ENCODE data around the gene UST.

Gene UST

DNA sequence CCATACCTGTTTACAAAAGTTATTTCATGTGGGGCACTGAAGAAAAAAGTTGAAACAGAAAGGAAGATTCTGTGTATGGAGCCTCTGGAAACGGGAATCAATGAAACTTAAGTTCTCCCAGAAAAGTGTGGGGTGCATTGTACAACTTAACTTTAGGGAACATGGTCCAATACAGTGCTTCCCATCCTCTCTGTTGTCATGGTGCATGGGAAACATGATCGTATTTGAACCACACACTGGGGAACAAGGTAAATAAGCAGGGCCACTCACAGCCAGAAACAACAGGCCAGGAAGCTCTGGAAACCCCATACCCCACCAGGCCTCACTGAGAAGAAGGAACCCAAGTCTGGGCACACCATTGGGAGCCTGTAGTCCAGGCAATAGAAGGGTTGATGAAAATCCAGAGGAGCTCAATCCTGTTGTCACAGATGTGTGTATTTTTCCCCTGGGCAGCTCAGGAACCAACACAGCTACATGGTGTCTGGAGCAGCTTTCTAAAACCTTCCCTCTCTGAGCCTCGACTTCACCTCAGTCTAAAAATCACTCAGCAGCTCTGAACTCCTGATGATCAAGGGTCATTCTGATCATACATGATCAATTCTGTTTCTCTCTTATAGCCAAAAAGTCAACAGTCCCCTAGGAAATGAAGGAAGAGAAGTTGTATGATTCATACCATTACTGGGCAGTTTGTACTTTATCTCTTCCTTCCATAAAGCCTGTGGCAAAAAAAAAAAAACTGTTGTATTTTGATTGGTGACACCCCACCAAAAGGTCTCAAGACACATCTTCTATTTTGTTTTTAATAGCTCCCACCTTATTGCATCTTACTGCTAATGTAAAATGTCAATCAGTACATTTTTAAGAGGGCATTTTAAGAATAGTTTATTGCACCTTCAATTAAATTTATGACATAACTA lies 372.2 kb downstream of the UST start:
- DNase-seq (ENCODE audit: low read depth in 2 of 2), result no peak

DNA sequence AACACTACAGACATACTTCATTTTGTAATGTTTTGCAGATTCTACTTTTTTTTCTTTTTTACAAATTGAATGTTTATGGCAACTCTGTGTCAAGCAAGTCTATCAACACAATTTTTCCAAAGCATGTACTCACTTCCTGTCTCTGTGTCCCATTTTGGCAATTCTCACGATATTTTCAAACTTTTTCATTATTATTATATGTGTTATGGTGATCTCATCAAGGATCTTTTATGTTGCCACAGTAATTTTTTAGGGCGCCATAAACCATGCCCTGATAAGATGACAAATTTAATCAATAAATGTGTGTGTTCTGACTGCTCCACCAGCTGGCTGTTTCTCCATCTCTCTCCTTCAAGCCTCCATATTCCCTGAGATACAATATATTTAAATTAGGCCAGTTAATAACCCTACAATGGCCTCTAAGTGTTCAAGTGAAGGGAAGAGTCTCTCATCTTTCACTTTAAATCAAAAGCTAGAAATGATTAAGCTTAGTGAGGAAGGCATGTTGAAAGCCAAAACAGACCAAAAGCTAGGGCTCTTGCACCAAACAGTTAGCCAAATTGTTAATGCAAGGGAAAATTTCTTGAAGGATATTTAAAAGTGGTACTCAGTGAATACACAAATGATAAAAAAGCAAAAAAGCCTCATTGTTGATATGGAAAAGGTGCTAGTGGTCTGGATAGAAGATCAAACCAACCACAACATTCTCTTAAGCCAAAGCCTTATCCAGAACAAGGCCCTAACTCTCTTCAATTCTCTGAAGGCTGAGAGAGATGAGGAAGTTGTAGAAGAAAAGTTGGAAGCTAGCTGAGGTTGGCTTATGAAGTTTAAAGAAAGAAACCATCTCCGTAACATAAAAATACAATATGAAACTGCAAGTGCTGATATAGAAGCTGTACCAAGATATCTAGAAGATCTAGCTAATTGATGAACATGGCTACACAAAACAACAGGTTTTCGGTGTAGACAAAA lies 376.3 kb downstream of the UST start:
- DNase-seq (ENCODE audit: low read depth in 2 of 2), result no peak

DNA sequence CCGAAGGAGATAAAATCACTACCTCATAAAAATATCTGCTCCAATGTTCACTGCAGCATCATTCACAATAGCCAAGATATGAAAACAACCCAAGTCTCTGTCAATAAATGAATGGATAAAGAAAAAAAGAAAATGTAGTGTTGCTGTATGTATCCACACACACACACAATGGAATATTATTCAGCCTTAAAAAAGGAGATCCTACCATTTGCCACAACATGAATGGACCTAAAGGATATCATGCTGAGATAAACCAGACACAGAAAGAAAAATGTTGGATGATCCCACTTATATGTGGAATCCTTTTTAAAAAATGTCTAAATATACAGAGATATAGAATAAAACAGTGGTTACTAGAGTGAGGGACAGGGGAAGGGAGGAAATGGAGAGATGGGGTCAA lies 378.5 kb downstream of the UST start:
- DNase-seq (ENCODE audit: low read depth in 2 of 2), result no peak
